ENCODE results near the gene OR5P2.
"Not testable (repeated sequence)": the region's sequence is repeated elsewhere in the genome, so short reads cannot be mapped to it uniquely, and the experiment has no call there.

OR5P2 gene, protein sequence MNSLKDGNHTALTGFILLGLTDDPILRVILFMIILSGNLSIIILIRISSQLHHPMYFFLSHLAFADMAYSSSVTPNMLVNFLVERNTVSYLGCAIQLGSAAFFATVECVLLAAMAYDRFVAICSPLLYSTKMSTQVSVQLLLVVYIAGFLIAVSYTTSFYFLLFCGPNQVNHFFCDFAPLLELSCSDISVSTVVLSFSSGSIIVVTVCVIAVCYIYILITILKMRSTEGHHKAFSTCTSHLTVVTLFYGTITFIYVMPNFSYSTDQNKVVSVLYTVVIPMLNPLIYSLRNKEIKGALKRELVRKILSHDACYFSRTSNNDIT

DNA sequence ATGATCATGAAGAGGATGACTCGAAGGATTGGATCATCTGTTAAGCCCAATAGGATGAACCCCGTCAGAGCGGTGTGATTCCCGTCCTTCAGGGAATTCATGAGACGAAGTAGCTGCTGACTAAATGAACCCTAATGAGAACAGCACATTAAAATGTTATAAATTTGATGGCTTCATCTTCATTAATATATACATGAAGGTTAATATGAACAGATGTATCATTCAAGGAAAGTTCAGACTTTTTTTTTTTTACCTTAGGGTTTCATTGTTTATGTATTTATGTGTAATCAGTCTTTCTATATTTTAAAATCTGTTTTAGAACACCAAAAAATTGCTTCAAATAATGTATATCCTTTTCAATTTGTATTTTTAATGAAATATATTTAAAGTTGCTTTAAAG lies at the start of gene OR5P2:
Gene OR5P2, minus strand, starts transcription at position 101 of the 400 bp plus-strand sequence. Its CDS starts 0 bp downstream, at position 101.
- no peak for DNase-seq (ENCODE audit: low read depth, low spot score)

- DNase-seq (ENCODE audit: low read depth, low spot score): no peak
Measured at GRCh38 chr11:7846003-7846402, 49.3 kb upstream of the OR5P2 start.

DNA sequence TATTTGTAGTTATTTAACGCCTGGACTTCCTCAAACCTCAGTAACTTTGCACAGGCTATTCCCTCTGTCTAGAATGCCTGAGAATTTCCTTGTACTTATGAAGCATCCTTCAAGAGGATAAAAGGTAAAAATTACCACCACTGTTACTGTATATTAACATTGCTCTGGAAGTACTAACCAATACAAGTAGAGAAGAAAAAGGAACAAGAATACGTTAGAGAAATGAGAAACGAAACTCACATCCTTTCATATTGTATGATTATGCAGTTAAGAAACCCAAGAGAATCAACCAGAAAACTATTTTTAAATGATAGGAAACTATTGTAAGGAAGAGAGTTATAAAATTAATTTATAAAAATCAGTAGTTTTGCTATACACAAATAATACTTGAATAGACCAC lies 48.2 kb upstream of the OR5P2 start:
- no peak for DNase-seq (ENCODE audit: low read depth, low spot score)

GRCh38 chr11:7844521-7844920 lies 47.8 kb upstream of the OR5P2 start:
- no peak for DNase-seq (ENCODE audit: low read depth, low spot score)

DNA sequence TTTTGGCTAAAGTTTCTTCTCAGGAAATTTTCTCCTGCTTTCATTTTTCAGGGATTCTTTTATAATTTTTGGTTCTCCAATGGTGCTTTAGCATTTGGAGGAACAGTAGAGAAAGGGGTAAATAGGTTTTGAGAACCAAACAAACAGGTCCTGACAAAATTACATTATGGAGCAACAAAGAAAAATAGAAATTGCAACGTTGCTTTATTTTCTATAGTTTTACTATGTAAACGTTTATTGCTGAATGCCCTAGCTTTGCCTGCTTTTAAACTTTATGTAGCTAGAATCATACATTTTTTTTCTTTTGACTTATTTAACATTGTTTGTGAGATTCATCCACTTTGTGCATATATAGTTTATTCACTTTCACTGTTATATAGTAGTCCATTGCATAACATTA lies 43.8 kb upstream of the OR5P2 start:
- no peak for DNase-seq (ENCODE audit: low read depth, low spot score)

DNA sequence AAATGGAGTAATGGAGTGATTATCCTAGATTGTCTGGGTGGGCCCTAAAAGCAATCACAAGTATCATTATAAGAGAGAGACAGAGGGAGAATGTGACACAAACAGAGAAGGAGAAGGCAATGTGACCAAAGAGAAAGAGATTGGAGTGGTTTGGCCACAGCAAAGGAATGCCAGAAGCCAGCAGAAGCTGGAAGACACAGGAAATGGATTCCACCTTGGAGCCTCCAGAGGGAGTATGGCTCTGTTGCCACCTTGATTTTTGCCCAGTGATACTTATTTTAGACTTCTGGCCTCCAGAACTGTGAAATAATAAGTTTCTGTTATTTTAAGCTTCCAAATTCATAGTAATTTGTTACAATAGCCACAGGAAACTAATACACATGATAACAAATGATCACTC lies 36.8 kb upstream of the OR5P2 start:
- no peak for DNase-seq (ENCODE audit: low read depth, low spot score)

- DNase-seq (ENCODE audit: low read depth, low spot score): no peak
Measured at GRCh38 chr11:7830740-7831139, 34.0 kb upstream of the OR5P2 start, which contains the start of gene OR5P3. Gene OR5P3, minus strand, starts transcription at chr11:7830840.

- DNase-seq (ENCODE audit: low read depth, low spot score): no peak
Measured at GRCh38 chr11:7826324-7826723, 29.6 kb upstream of the OR5P2 start.

DNA sequence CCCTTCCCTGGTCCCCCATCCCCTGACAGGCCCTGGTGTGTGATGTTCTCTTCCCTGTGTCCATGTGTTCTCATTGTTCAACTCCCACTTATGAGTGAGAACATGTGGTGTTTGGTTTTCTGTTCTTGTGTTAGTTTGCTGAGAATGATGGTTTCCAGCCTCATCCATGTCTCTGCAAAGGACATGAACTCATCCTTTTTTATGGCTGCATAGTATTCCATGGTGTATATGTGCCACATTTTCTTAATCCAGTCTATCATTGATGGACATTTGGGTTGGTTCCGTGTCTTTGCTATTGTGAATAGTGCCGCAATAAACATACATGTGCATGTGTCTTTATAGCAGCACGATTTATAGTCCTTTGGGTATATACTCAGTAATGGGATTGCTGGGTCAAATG lies 23.7 kb upstream of the OR5P2 start:
- DNase-seq (ENCODE audit: low read depth, low spot score): not testable (repeated sequence)

- not testable (repeated sequence) for DNase-seq (ENCODE audit: low read depth, low spot score)
Measured at GRCh38 chr11:7814897-7815296, 18.2 kb upstream of the OR5P2 start.

DNA sequence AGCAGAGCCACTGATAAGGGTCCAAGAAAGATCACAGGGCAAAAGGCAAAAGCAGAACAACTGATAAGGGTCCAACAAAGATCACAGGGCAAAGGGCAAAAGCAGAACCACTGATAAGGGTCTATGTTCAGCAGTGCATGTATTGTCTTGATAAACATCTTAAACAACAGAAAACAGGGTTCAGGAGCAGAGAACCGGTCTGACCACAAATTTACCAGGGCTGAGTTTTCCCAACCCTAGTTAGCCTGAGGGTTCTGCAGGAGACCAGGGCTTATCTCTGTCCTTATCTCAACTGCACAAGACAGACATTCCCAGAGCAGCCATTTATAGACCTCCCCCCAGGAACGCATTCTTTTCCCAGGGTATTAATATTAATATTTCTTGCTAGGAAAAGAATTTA lies 13.6 kb upstream of the OR5P2 start:
- DNase-seq (ENCODE audit: low read depth, low spot score): not testable (repeated sequence)

GRCh38 chr11:7793233-7793632 lies 3.5 kb downstream of the OR5P2 start:
- no peak for DNase-seq (ENCODE audit: low read depth, low spot score)

- DNase-seq (ENCODE audit: low read depth, low spot score): no peak
Measured at GRCh38 chr11:7787239-7787638, 9.5 kb downstream of the OR5P2 start.

- no peak for DNase-seq (ENCODE audit: low read depth, low spot score)
Measured at GRCh38 chr11:7775689-7776088, 21.1 kb downstream of the OR5P2 start.

GRCh38 chr11:7764301-7764700 lies 32.4 kb downstream of the OR5P2 start:
- not testable (repeated sequence) for DNase-seq (ENCODE audit: low read depth, low spot score)

DNA sequence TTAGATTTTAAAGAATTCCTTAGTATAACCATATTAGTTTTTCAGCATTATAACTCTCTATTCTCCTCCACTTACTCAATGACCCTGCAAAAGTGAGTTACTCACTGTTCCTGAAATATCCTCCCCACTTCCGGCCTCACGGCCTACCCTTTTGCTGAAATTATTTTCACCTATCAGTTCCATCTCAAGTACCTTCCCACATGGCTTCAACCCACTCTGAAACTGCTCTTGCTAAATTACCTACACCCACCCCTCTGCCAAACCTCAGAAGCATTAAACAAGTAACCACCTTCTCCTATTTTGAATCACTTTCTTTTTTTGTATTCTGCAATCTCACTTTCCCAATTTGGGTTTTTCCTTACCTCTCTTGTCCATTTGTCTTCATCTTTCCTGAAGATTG lies 37.7 kb downstream of the OR5P2 start:
- no peak for DNase-seq (ENCODE audit: low read depth, low spot score)

DNA sequence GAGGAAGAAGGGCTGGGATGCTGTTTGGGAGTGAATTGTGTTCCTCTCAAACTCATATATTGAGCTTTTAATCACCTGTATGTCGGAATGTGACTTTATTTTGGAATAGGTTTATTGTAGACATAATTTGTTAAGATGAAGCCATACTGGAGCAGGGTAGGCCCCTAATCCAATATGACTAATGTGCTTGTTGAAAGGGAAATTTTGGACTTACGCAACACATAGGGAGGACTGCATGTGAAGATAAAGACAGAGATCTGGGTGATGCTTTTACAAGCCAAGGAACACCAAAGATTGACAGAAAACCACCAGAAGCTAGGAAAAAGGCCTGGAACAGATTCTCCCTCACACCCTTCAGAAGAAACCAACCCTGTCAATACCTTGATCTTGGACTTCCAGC lies 47.3 kb downstream of the OR5P2 start:
- DNase-seq (ENCODE audit: low read depth, low spot score): no peak
